ENCODE data around the gene CCDC201. TPM values are rescaled to one million over a fixed set of nuclear protein-coding genes. Genes with fewer than 3 reads are reported as not detected.

Gene CCDC201, protein sequence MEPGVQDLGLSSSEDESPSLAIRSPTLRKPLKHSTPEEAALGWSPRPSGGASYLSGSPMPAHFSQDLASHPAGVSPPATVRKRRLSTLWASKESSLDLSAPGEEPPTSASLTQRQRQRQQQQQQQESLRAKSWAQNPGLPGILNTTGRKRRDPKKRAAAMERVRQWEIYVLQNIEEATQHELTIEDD
- polyA plus RNA-seq: not detected

GRCh38 chr7:45873035-45873354 is at the start of gene CCDC201:
CCDC201 (minus strand) TSS chr7:45873082; CDS start chr7:45873007, 75 bp downstream.
- DNase-seq: no peak
- H3K27ac Mint-ChIP-seq: no peak within 1 kb of the TSS
- no peaks in the 10 kb centered on the region for H3K9me3 Mint-ChIP-seq
- H3K27me3 Mint-ChIP-seq (ENCODE audit: low read depth in 3 of 3): peaks cover 0 to 8% (median 0%) of the 10 kb centered on the region in 3 donors
- H3K4me1 Mint-ChIP-seq: no peaks in the 10 kb centered on the region
- H3K4me3 Mint-ChIP-seq: no peak within 1 kb of the TSS
- no peaks in the 10 kb centered on the region for H3K36me3 Mint-ChIP-seq

GRCh38 chr7:45921699-45922519 is 49.0 kb upstream of the CCDC201 start:
- Mint-ChIP-seq H3K27ac (peak overlapping the region in 3 of 6 donors; percentile 37 to 82 (median 76)), H3K4me3 (peak overlapping the region; percentile 5 to 76 (median 69)), H3K27me3 (ENCODE audit: low read depth in 3 of 3) (peaks cover 3 to 18% (median 12%) of the 10 kb centered on the region in 3 donors), H3K36me3 (no peaks in the 10 kb centered on the region), H3K9me3 (peaks cover 0 to 2% (median 0%) of the 10 kb centered on the region in 6 donors), H3K4me1 (peaks cover 15 to 29% of the 10 kb centered on the region in 2 donors)
- DNase-seq: peak in 2 of 3 donors; percentile 20 to 42

DNA sequence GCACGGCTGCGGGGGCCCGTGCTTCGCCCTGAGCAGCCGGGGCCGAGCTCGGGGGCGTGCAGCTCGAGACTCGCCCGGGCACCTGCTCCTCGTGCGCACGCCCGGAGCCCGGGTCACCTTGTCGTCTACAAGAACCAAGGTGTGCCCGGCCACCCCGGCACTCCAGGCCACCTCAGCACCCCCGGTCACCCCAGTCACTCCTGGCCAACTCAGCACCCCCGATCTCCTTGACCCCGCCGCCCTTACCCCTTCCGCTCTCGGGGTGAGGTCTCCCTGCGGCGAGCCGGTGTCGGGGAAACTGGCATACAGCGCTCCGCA is 48.5 kb upstream of the CCDC201 start:
- no peak for DNase-seq
- Mint-ChIP-seq H3K27me3 (ENCODE audit: low read depth in 3 of 3) (peaks cover 3 to 18% (median 12%) of the 10 kb centered on the region in 3 donors), H3K4me3 (peak overlapping the region in 4 of 5 donors; percentile 23 to 76 (median 52)), H3K9me3 (peaks cover 0 to 2% (median 0%) of the 10 kb centered on the region in 6 donors), H3K4me1 (peaks cover 15 to 29% of the 10 kb centered on the region in 2 donors), H3K36me3 (no peaks in the 10 kb centered on the region), H3K27ac (peak overlapping the region in 1 of 6 donors; percentile 22)

- peaks cover 0 to 2% (median 0%) of the 10 kb centered on the region in 6 donors for H3K9me3 Mint-ChIP-seq
- peak within 1 kb of the TSS; percentile 5 to 77 (median 69) for H3K4me3 Mint-ChIP-seq
- DNase-seq: peak in 1 of 3 donors; percentile 52
- H3K27ac Mint-ChIP-seq: peak within 1 kb of the TSS in 3 of 6 donors; percentile 40 to 82 (median 76)
- H3K27me3 Mint-ChIP-seq (ENCODE audit: low read depth in 3 of 3): peaks cover 3 to 18% (median 12%) of the 10 kb centered on the region in 3 donors
- H3K36me3 Mint-ChIP-seq: peaks cover 0 to 2% (median 0%) of the 10 kb centered on the region in 3 donors
- peaks cover 15 to 29% of the 10 kb centered on the region in 2 donors for H3K4me1 Mint-ChIP-seq
These were observed 47.9 kb upstream of the CCDC201 start, which contains the start of gene IGFBP3 for GRCh38 chr7:45920502-45921380. IGFBP3 (minus strand) TSS chr7:45921272; CDS start chr7:45921140, 132 bp downstream.

GRCh38 chr7:45919993-45920459 is 47.1 kb upstream of the CCDC201 start:
- peak overlapping the region in 2 of 6 donors; percentile 40 to 56 for H3K27ac Mint-ChIP-seq
- peaks cover 3 to 18% (median 12%) of the 10 kb centered on the region in 3 donors for H3K27me3 Mint-ChIP-seq (ENCODE audit: low read depth in 3 of 3)
- peaks cover 0 to 3% (median 0%) of the 10 kb centered on the region in 3 donors for H3K36me3 Mint-ChIP-seq
- peaks cover 0 to 2% (median 0%) of the 10 kb centered on the region in 6 donors for H3K9me3 Mint-ChIP-seq
- peaks cover 15 to 29% of the 10 kb centered on the region in 2 donors for H3K4me1 Mint-ChIP-seq
- H3K4me3 Mint-ChIP-seq: peak overlapping the region in 4 of 5 donors; percentile 38 to 77 (median 69)
- DNase-seq: no peak

GRCh38 chr7:45919231-45919784 is 46.4 kb upstream of the CCDC201 start:
- H3K27me3 Mint-ChIP-seq (ENCODE audit: low read depth in 3 of 3): peaks cover 5 to 16% (median 12%) of the 10 kb centered on the region in 3 donors
- H3K4me3 Mint-ChIP-seq: peak overlapping the region in 3 of 5 donors; percentile 40 to 77 (median 76)
- H3K9me3 Mint-ChIP-seq: peaks cover 0 to 2% (median 0%) of the 10 kb centered on the region in 6 donors
- H3K36me3 Mint-ChIP-seq: peaks cover 0 to 3% (median 0%) of the 10 kb centered on the region in 3 donors
- no peak overlapping the region for H3K27ac Mint-ChIP-seq
- H3K4me1 Mint-ChIP-seq: peaks cover 15 to 29% of the 10 kb centered on the region in 2 donors
- DNase-seq: no peak

DNA sequence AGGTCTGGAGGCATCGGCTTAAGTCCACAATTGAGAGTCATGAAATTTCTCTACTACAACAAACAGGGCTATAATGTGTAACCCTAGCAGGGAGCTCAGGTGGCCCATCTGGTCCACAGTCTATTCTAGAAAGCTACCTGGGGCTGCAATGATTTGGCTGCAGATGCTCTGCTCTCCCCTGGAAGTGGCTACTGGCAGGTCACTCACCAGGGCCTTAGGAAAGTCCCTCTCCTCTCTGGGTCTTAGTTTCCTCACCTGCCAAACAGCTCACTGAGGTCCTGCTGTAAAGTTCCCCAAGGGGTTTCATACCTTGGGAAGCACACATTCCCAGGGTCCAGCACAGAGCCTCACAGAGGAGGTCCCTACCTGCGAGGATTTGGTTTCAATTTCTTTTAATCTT is 45.7 kb upstream of the CCDC201 start:
- DNase-seq: no peak
- H3K4me1 Mint-ChIP-seq: peaks cover 15 to 29% of the 10 kb centered on the region in 2 donors
- H3K27me3 Mint-ChIP-seq (ENCODE audit: low read depth in 3 of 3): peaks cover 5 to 14% (median 12%) of the 10 kb centered on the region in 3 donors
- H3K9me3 Mint-ChIP-seq: peaks cover 0 to 2% (median 0%) of the 10 kb centered on the region in 6 donors
- H3K4me3 Mint-ChIP-seq: no peak overlapping the region
- H3K27ac Mint-ChIP-seq: no peak overlapping the region
- peaks cover 0 to 3% (median 0%) of the 10 kb centered on the region in 3 donors for H3K36me3 Mint-ChIP-seq

DNA sequence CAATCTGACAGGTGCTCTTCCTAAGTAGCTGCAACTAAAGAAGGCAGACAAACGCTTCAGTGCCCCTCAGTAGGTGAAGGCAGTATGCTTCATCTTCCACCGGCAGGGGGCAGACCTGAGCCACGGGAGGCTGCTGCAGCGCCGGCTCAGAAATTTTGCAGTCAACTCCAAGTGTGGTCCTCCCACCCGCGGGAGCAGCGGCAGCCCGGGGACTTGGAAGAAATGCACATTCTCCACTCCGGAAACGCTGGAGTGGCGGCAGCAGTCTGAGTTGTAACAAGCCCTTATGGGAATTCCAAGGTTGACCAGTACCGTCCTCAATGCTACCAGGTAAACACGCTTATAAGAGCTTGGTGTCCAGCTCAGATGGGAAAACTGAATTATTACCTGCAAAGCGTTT is 44.8 kb upstream of the CCDC201 start:
- H3K4me3 Mint-ChIP-seq: no peak overlapping the region

DNA sequence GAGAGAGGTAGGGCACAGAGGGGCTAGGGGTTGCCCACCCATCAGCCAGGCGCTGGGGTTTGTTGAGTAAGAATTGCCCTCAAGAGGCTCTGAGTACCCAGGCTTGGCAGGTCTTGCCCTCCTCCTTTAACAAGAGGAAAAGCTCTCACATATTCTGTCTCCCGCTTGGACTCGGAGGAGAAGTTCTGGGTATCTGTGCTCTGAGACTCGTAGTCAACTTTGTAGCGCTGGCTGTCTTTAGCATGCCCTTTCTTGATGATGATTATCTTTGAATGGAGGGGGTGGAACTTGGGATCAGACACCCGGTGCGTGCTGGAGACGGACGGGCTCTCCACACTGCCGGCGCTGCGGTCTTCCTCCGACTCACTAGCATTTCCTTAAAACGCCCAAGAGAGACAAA is 44.2 kb upstream of the CCDC201 start:
- Mint-ChIP-seq H3K36me3 (peaks cover 0 to 3% (median 0%) of the 10 kb centered on the region in 3 donors), H3K4me3 (no peak overlapping the region), H3K27ac (no peak overlapping the region), H3K4me1 (peaks cover 1 to 15% of the 10 kb centered on the region in 2 donors), H3K9me3 (peaks cover 0 to 2% (median 0%) of the 10 kb centered on the region in 6 donors), H3K27me3 (ENCODE audit: low read depth in 3 of 3) (peaks cover 5 to 9% (median 9%) of the 10 kb centered on the region in 3 donors)
- DNase-seq: no peak

More for the DNA sequence above, 44.8 kb upstream of the CCDC201 start:
- peak; percentile 40 to 62 (median 48) for DNase-seq
- Mint-ChIP-seq H3K4me1 (peaks cover 7 to 21% of the 10 kb centered on the region in 2 donors), H3K27me3 (ENCODE audit: low read depth in 3 of 3) (peaks cover 5 to 10% (median 10%) of the 10 kb centered on the region in 3 donors), H3K9me3 (peaks cover 0 to 2% (median 0%) of the 10 kb centered on the region in 6 donors), H3K27ac (no peak overlapping the region), H3K36me3 (peaks cover 0 to 3% (median 0%) of the 10 kb centered on the region in 3 donors)

GRCh38 chr7:45915606-45916005 is 42.7 kb upstream of the CCDC201 start:
- no peak for DNase-seq
- Mint-ChIP-seq H3K9me3 (peaks cover 0 to 2% (median 0%) of the 10 kb centered on the region in 6 donors), H3K4me1 (peaks cover 0 to 11% of the 10 kb centered on the region in 2 donors), H3K4me3 (no peak overlapping the region), H3K36me3 (peaks cover 0 to 3% (median 0%) of the 10 kb centered on the region in 3 donors), H3K27me3 (ENCODE audit: low read depth in 3 of 3) (peaks cover 7 to 11% (median 9%) of the 10 kb centered on the region in 3 donors), H3K27ac (no peak overlapping the region)

- peaks cover 7 to 9% (median 8%) of the 10 kb centered on the region in 3 donors for H3K27me3 Mint-ChIP-seq (ENCODE audit: low read depth in 3 of 3)
- H3K9me3 Mint-ChIP-seq: peaks cover 0 to 2% (median 0%) of the 10 kb centered on the region in 6 donors
- no peak overlapping the region for H3K27ac Mint-ChIP-seq
- no peak overlapping the region for H3K4me3 Mint-ChIP-seq
- no peak for DNase-seq
- H3K36me3 Mint-ChIP-seq: peaks cover 0 to 3% (median 0%) of the 10 kb centered on the region in 3 donors
- H3K4me1 Mint-ChIP-seq: peaks cover 0 to 6% of the 10 kb centered on the region in 2 donors
These were observed 42.0 kb upstream of the CCDC201 start for GRCh38 chr7:45914911-45915310.

GRCh38 chr7:45912972-45913371 is 40.1 kb upstream of the CCDC201 start:
- no peak overlapping the region for H3K4me3 Mint-ChIP-seq
- no peaks in the 10 kb centered on the region for H3K4me1 Mint-ChIP-seq
- peaks cover 0 to 3% (median 0%) of the 10 kb centered on the region in 3 donors for H3K36me3 Mint-ChIP-seq
- peaks cover 6% of the 10 kb centered on the region in 3 donors for H3K27me3 Mint-ChIP-seq (ENCODE audit: low read depth in 3 of 3)
- no peak overlapping the region for H3K27ac Mint-ChIP-seq
- no peak for DNase-seq
- H3K9me3 Mint-ChIP-seq: no peaks in the 10 kb centered on the region

Data from immature natural killer cell (primary cell).